ENCODE results near the gene DPY19L1. TPM values are rescaled to one million over a fixed set of nuclear protein-coding genes. Genes with fewer than 3 reads are reported as not detected.
"Not testable (repeated sequence)": the region's sequence is repeated elsewhere in the genome, so short reads cannot be mapped to it uniquely, and the experiment has no call there.

The DPY19L1 gene
- total and polyA plus RNA-seq, 5 donors: 11.9 to 36.6 (median 31.5) TPM

- peaks cover 3% of the 10 kb centered on the region for H3K9me3 ChIP-seq (ENCODE audit: control insufficient read depth, low read length)
- intact Hi-C loops (cut with DNase I): no loop called here
- H3K4me1 ChIP-seq (ENCODE audit: control insufficient read depth, insufficient read depth, low read length): no peaks in the 10 kb centered on the region
- ATAC-seq (no peak), DNase-seq (no peak)
- H3K27me3 ChIP-seq (ENCODE audit: control insufficient read depth, insufficient read depth): no peaks in the 10 kb centered on the region
- H3K27ac ChIP-seq (ENCODE audit: low read length): no peak overlapping the region
- no peak overlapping the region for H3K4me3 ChIP-seq (ENCODE audit: low read length)
These were observed 150.4 kb downstream of the DPY19L1 start for GRCh38 chr7:34886856-34887255.

GRCh38 chr7:34883855-34884254 lies 153.4 kb downstream of the DPY19L1 start:
- H3K27ac ChIP-seq (ENCODE audit: low read length); DNase-seq; H3K27me3 ChIP-seq (ENCODE audit: control insufficient read depth, insufficient read depth); H3K4me1 ChIP-seq (ENCODE audit: control insufficient read depth, insufficient read depth, low read length); H3K9me3 ChIP-seq (ENCODE audit: control insufficient read depth, low read length); ATAC-seq; H3K4me3 ChIP-seq (ENCODE audit: low read length); intact Hi-C loops (cut with DNase I): not testable (repeated sequence)
- WGBS: 86% methylated on average over 1 of the region's 1 CpG

- intact Hi-C loops (cut with DNase I): no loop called here
- WGBS: 52% methylated on average over 2 of the region's 2 CpGs
- no peak for ATAC-seq
These were observed 157.4 kb downstream of the DPY19L1 start for GRCh38 chr7:34879871-34880270.

GRCh38 chr7:34878944-34879735 lies 158.1 kb downstream of the DPY19L1 start:
- H3K4me3 ChIP-seq (ENCODE audit: low read length); DNase-seq; H3K27ac ChIP-seq (ENCODE audit: low read length); ATAC-seq; intact Hi-C loops (cut with DNase I); H3K4me1 ChIP-seq (ENCODE audit: control insufficient read depth, insufficient read depth, low read length); H3K27me3 ChIP-seq (ENCODE audit: control insufficient read depth, insufficient read depth); H3K9me3 ChIP-seq (ENCODE audit: control insufficient read depth, low read length): not testable (repeated sequence)
- 62% methylated on average over 8 of the region's 8 CpGs for WGBS

More at GRCh38 chr7:34879871-34880270, 157.4 kb downstream of the DPY19L1 start:
- peaks cover 5% of the 10 kb centered on the region for H3K9me3 ChIP-seq (ENCODE audit: control insufficient read depth, low read length)
- H3K27ac ChIP-seq (ENCODE audit: low read length): no peak overlapping the region
- no peak for DNase-seq
- H3K4me1 ChIP-seq (ENCODE audit: control insufficient read depth, insufficient read depth, low read length): no peaks in the 10 kb centered on the region
- no peaks in the 10 kb centered on the region for H3K27me3 ChIP-seq (ENCODE audit: control insufficient read depth, insufficient read depth)
- H3K4me3 ChIP-seq (ENCODE audit: low read length): no peak overlapping the region

Small RNAs within 50 kb of the gene (microRNA-seq; reads per million reads assigned to microRNA genes)
- 0 to 2.5 reads per million in 2 donors for gene MIR548N

Other genes with a start within 250 kb of the DPY19L1 start
- 100 to 1,000 TPM; 180 to 254 (median 236) TPM for gene TBX20, start 216.6 kb upstream of the DPY19L1 start, total RNA-seq
- 14.8 TPM for gene TBX20, start 216.6 kb upstream of the DPY19L1 start, polyA plus RNA-seq